H1 (cell line): ENCODE measurements around the gene OPCML. TPM values are rescaled to one million over a fixed set of nuclear protein-coding genes. Genes with fewer than 3 reads are reported as not detected.

Source experiments
- CTCF ChIA-PET: fragments of 300-600 bp; sonication (Branson Sonifier 250); formaldehyde crosslinking; loops from one replicate; lab custom pipeline; 2021; ENCODE audit not compliant: partially characterized antibody; lab: Charles Lee
- POLR2A ChIA-PET: fragments of 300-600 bp; sonication (Branson Sonifier 250); formaldehyde crosslinking; loops from one replicate; lab custom pipeline; 2021; ENCODE audit warnings: inconsistent platforms; ENCODE audit not compliant: partially characterized antibody; lab: Charles Lee
- DNase-seq, 2 experiments: peaks; one replicate each; pipeline versions ENCODE4 v3.0.0 to v3.0.0-alpha.2; 2010 to 2022; ENCODE audit warnings: low spot score in 2 of 2, low read depth in 1 of 2, mixed read lengths in 1 of 2
- FAIRE-seq: peaks from 2 replicates; lab custom pipeline; 2011; peaks lifted over from hg19 to GRCh38; lab: Jason Lieb, UNC
- H2AFZ ChIP-seq: 2 replicates; pipeline ENCODE4 v1.8.1; 2012; ENCODE audit warnings: low read length, inconsistent platforms
- H2AK5ac ChIP-seq: 2 replicates; pipeline ENCODE4 v1.6.1; 2013; ENCODE audit warnings: low read depth, low read length
- H2BK120ac ChIP-seq: replicated peaks from 2 replicates; pipeline ENCODE3; 2013; ENCODE audit warnings: low read depth, low read length, inconsistent platforms
- H2BK12ac ChIP-seq: 2 replicates; pipeline ENCODE4 v1.6.1; 2013; ENCODE audit warnings: low read depth, low read length
- H2BK15ac ChIP-seq: 2 replicates; pipeline ENCODE4 v1.6.1; 2013; ENCODE audit warnings: low read length
- H2BK20ac ChIP-seq: 2 replicates; pipeline ENCODE4 v1.6.1; 2013; ENCODE audit warnings: low read length
- H2BK5ac ChIP-seq: 2 replicates; pipeline ENCODE4 v1.6.1; 2013; ENCODE audit warnings: low read depth, low read length
- H3K14ac ChIP-seq: 2 replicates; pipeline ENCODE4 v1.6.1; 2013; ENCODE audit warnings: inconsistent platforms; ENCODE audit not compliant: insufficient read length
- H3K18ac ChIP-seq: 2 replicates; pipeline ENCODE4 v1.6.1; 2013; ENCODE audit warnings: low read length; ENCODE audit errors: extremely low read depth
- H3K23ac ChIP-seq: 2 replicates; pipeline ENCODE4 v1.6.1; 2013; ENCODE audit warnings: inconsistent platforms; ENCODE audit not compliant: insufficient read length
- H3K23me2 ChIP-seq: 2 replicates; pipeline ENCODE4 v1.6.1; 2013; ENCODE audit warnings: low read depth, low read length
- H3K27ac ChIP-seq: 2 replicates; pipeline ENCODE4 v1.6.1; 2011; ENCODE audit warnings: low read depth, low read length, inconsistent platforms
- H3K27me3 ChIP-seq, 4 experiments: replicated peaks in 1 of 4; 1 replicate in 1 of 4; 2 replicates in 3 of 4; pipeline versions ENCODE4 v1.6.1 to v1.8.1; 2011 to 2013; ENCODE audit warnings: low read length in 3 of 4, mild to moderate bottlenecking in 3 of 4, inconsistent platforms in 2 of 4, mixed read lengths in 2 of 4, moderate library complexity in 1 of 4; ENCODE audit not compliant: control insufficient read depth in 3 of 4, insufficient read depth in 3 of 4; ENCODE audit errors: extremely low read depth in 1 of 4
- H3K36me3 ChIP-seq, 4 experiments: 2 replicates each; pipeline versions ENCODE4 v1.6.1 to v1.8.1; 2011 to 2013; ENCODE audit warnings: mild to moderate bottlenecking in 4 of 4, low read length in 3 of 4, moderate library complexity in 2 of 4, control low read depth in 1 of 4, inconsistent platforms in 1 of 4; ENCODE audit not compliant: insufficient read depth in 4 of 4, control insufficient read depth in 2 of 4
- H3K4ac ChIP-seq: replicated peaks from 2 replicates; pipeline ENCODE3; 2013; ENCODE audit warnings: low read length, low read depth, mixed read lengths, inconsistent platforms; ENCODE audit not compliant: insufficient read length
- H3K4me1 ChIP-seq, 4 experiments: replicated peaks in 1 of 4; 1 replicate in 1 of 4; 2 replicates in 3 of 4; pipeline versions ENCODE4 v1.6.1 to v1.8.1; 2011 to 2013; ENCODE audit warnings: low read length in 3 of 4, inconsistent platforms in 2 of 4, mixed read lengths in 1 of 4; ENCODE audit not compliant: insufficient read depth in 4 of 4, control insufficient read depth in 3 of 4
- H3K4me2 ChIP-seq, 2 experiments: 2 replicates each; pipeline versions ENCODE4 v1.6.1 to v1.8.1; 2011 to 2013; ENCODE audit warnings: low read depth in 2 of 2, low read length in 2 of 2, control low read depth in 1 of 2, inconsistent platforms in 1 of 2, mild to moderate bottlenecking in 1 of 2; ENCODE audit not compliant: insufficient read depth in 1 of 2
- H3K4me3 ChIP-seq, 4 experiments: fragments of 200-600, 300-600 bp in 1 of 4; sonication (generic), shearing (Covaris generic), sonication (Bioruptor Twin) in 1 of 4; 2 replicates each; pipeline versions ENCODE4 v1.5.1 to v1.8.1; 2011 to 2016; ENCODE audit warnings: low read length in 4 of 4, low read depth in 3 of 4, control low read depth in 2 of 4, inconsistent platforms in 2 of 4, mild to moderate bottlenecking in 2 of 4, mixed read lengths in 1 of 4, moderate library complexity in 1 of 4; ENCODE audit not compliant: insufficient read depth in 2 of 4; ENCODE audit errors: extremely low read depth in 1 of 4
- H3K56ac ChIP-seq: replicated peaks from 2 replicates; pipeline ENCODE3; 2013; ENCODE audit warnings: low read depth, mild to moderate bottlenecking, mixed read lengths, low read length, inconsistent platforms; ENCODE audit not compliant: insufficient read length
- H3K79me1 ChIP-seq: 2 replicates; pipeline ENCODE4 v1.6.1; 2013; ENCODE audit warnings: low read depth, low read length, control low read depth
- H3K79me2 ChIP-seq, 2 experiments: 2 replicates each; pipeline versions ENCODE4 v1.6.1 to v1.8.1; 2012 to 2013; ENCODE audit warnings: low read length in 2 of 2, mild to moderate bottlenecking in 2 of 2, inconsistent platforms in 1 of 2; ENCODE audit not compliant: insufficient read depth in 2 of 2, control insufficient read depth in 1 of 2
- H3K9ac ChIP-seq, 4 experiments: replicated peaks in 1 of 4; 1 replicate in 1 of 4; 2 replicates in 3 of 4; pipeline versions ENCODE4 v1.6.1 to v1.8.1; 2011 to 2013; ENCODE audit warnings: low read depth in 3 of 4, low read length in 3 of 4, control low read depth in 2 of 4, mild to moderate bottlenecking in 2 of 4, moderate library complexity in 2 of 4, inconsistent platforms in 1 of 4; ENCODE audit errors: extremely low read depth in 1 of 4
- H3K9me3 ChIP-seq, 2 experiments: 2 replicates each; pipeline versions ENCODE4 v1.6.1 to v1.8.1; 2012 to 2013; ENCODE audit warnings: mild to moderate bottlenecking in 2 of 2, moderate library complexity in 2 of 2, control low read depth in 1 of 2, inconsistent platforms in 1 of 2, low read depth in 1 of 2, low read length in 1 of 2, mixed read lengths in 1 of 2; ENCODE audit not compliant: insufficient read depth in 2 of 2
- H4K20me1 ChIP-seq, 2 experiments: replicated peaks in 1 of 2; 2 replicates each; pipeline versions ENCODE3 to v1.8.1; 2011 to 2013; ENCODE audit warnings: inconsistent platforms in 2 of 2, low read length in 2 of 2, mild to moderate bottlenecking in 1 of 2; ENCODE audit not compliant: insufficient read depth in 2 of 2, control insufficient read depth in 1 of 2
- H4K5ac ChIP-seq: 2 replicates; pipeline ENCODE4 v1.6.1; 2013; ENCODE audit warnings: low read length, low read depth, mixed read lengths, inconsistent platforms; ENCODE audit not compliant: insufficient read length
- H4K8ac ChIP-seq: 2 replicates; pipeline ENCODE4 v1.8.0; 2013; ENCODE audit warnings: mild to moderate bottlenecking, moderate library complexity, low read length, inconsistent platforms; ENCODE audit not compliant: insufficient read depth; ENCODE audit errors: extremely low read depth
- H4K91ac ChIP-seq: replicated peaks from 2 replicates; pipeline ENCODE3; 2013; ENCODE audit warnings: low read length, mixed read lengths, inconsistent platforms; ENCODE audit not compliant: insufficient read length
- WGBS, 2 experiments: shearing (Covaris generic) in 1 of 2; methylation state at CpG; one replicate each; pipeline versions ENCODE4 v1.1.6 to v1.1.7; 2013 to 2015; ENCODE audit warnings: low lambda C conversion rate in 2 of 2, mixed read lengths in 2 of 2, inconsistent platforms in 1 of 2, low coverage in 1 of 2, missing lambda C conversion rate in 1 of 2; ENCODE audit not compliant: insufficient replicate concordance in 2 of 2, insufficient coverage in 1 of 2, insufficient read length in 1 of 2; ENCODE audit errors: extremely low coverage in 1 of 2, missing lambda C conversion rate in 1 of 2; 5-methylcytosine and 5-hydroxymethylcytosine counted together
- polyA plus RNA-seq, 7 experiments: library from polyadenylated mRNA; depleted of rRNA in 3 of 7; stranded (reverse) in 5 of 7; unstranded in 2 of 7; fragments of >200 nt in 5 of 7; fragments of 200-250 nt in 2 of 7; gene quantifications; 1 replicate in 5 of 7; 2 replicates in 1 of 7; 4 replicates in 1 of 7; pipeline versions ENCODE4 v1.2.1 to v1.2.3, GENCODE V29; 2011 to 2013; ENCODE audit warnings: missing spikeins in 2 of 7, mixed read lengths in 2 of 7
- total RNA-seq: library from RNA; stranded (reverse); fragmentation: NEBNext Ultra II Directional; extraction: Animal tissue kit (Norgen Biotek cat#: 25700); gene quantifications from 2 replicates; pipeline ENCODE4 v1.2.1, GENCODE V29; 2021
- TF ChIP-seq, protein P1 (sequence below): IDR thresholded peaks from 2 replicates; pipeline ENCODE4 v1.6.1; 2012; ENCODE audit warnings: low read length, inconsistent platforms

OPCML gene
- total and polyA plus RNA-seq, 2 of the 8 experiments (the other 6 are each of a cell fraction or from before 2014, with no cell fraction given) = 2.3 to 3.1 TPM

DNA sequence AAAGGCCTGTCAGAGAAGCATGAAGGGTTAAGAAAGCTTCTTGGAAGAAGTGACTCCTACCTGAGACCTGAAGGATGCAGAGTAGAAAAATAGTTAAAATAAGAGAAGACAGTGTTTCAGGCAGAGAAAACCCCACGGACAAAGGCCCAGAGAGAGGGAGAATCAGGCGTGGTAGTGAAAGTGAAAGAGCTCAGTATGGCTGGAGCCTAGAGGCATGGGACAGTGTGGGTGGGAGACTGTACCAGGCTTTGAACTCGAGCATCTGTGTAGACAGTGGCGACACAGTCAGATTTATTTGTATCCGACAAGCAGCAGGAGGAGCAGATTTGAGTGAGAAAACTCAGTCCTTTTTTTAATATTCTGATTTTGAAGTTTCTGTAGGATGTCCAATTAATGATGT, 360.0 kb downstream of the OPCML start:
- H3K14ac ChIP-seq = no peak overlapping the region
- H3K79me2 ChIP-seq = no peaks in the 10 kb centered on the region
- no peak for DNase-seq
- H2BK20ac ChIP-seq = no peak overlapping the region
- H3K4me3 ChIP-seq = no peak overlapping the region
- no peak overlapping the region for H4K8ac ChIP-seq
- H3K4ac ChIP-seq = no peak overlapping the region
- no peak overlapping the region for H2AFZ ChIP-seq
- no peak overlapping the region for H4K91ac ChIP-seq
- H3K79me1 ChIP-seq = no peaks in the 10 kb centered on the region
- FAIRE-seq = no peak
- H3K18ac ChIP-seq = no peak overlapping the region
- H3K9ac ChIP-seq = no peak overlapping the region
- no peak overlapping the region for H3K4me2 ChIP-seq
- H4K5ac ChIP-seq = no peak overlapping the region
- no peak overlapping the region for H3K23ac ChIP-seq
- H3K36me3 ChIP-seq = no peaks in the 10 kb centered on the region
- H4K20me1 ChIP-seq = no peaks in the 10 kb centered on the region
- no peak overlapping the region for H3K27ac ChIP-seq
- H3K9me3 ChIP-seq = no peaks in the 10 kb centered on the region
- H2AK5ac ChIP-seq = no peak overlapping the region
- no peak overlapping the region for H3K56ac ChIP-seq
- POLR2A ChIA-PET = no interaction called here
- CTCF ChIA-PET = interaction anchor here (1.0 to 6.2 kb wide), 3 partner anchors 8 to 663 kb away, joined by 3 to 32 read pairs (median 6); no protein-coding TSS in a partner anchor
- WGBS, 2 experiments = 95% methylated on average over 5 of the region's 5 CpGs; no CpG with 5 or more reads in 1 of the 2 experiments
- no peak overlapping the region for H2BK5ac ChIP-seq
- H2BK15ac ChIP-seq = no peak overlapping the region
- no peaks in the 10 kb centered on the region for H3K4me1 ChIP-seq
- H3K23me2 ChIP-seq = no peaks in the 10 kb centered on the region
- TF ChIP-seq, protein P1, sequence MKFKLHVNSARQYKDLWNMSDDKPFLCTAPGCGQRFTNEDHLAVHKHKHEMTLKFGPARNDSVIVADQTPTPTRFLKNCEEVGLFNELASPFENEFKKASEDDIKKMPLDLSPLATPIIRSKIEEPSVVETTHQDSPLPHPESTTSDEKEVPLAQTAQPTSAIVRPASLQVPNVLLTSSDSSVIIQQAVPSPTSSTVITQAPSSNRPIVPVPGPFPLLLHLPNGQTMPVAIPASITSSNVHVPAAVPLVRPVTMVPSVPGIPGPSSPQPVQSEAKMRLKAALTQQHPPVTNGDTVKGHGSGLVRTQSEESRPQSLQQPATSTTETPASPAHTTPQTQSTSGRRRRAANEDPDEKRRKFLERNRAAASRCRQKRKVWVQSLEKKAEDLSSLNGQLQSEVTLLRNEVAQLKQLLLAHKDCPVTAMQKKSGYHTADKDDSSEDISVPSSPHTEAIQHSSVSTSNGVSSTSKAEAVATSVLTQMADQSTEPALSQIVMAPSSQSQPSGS = no peak
- no peak overlapping the region for H2BK12ac ChIP-seq
- H3K27me3 ChIP-seq = no peaks in the 10 kb centered on the region
- H2BK120ac ChIP-seq = no peak overlapping the region
